Skeletal muscle tissue (tissue), 4 donors: ENCODE measurements around the gene AP5B1. TPM values are rescaled to one million over a fixed set of nuclear protein-coding genes. Genes with fewer than 3 reads are reported as not detected.

ENCODE experiments used
- H3K27ac ChIP-seq: one replicate; pipeline ENCODE4 v1.7.0; 2013; ENCODE audit warnings: mild to moderate bottlenecking, low read depth, low read length, inconsistent platforms
- H3K27me3 ChIP-seq, 3 donors: one replicate each; pipeline ENCODE4 v1.7.0; 2013; ENCODE audit warnings: low read length in 3 of 3; ENCODE audit not compliant: control insufficient read depth in 3 of 3, insufficient read depth in 3 of 3
- H3K36me3 ChIP-seq, 3 donors: one replicate each; pipeline ENCODE4 v1.7.0; 2013; ENCODE audit warnings: low read length in 3 of 3; ENCODE audit not compliant: control insufficient read depth in 3 of 3, insufficient read depth in 3 of 3
- H3K4me1 ChIP-seq, 3 donors: one replicate each; pipeline ENCODE4 v1.7.0; 2013; ENCODE audit warnings: low read length in 3 of 3, mild to moderate bottlenecking in 3 of 3; ENCODE audit not compliant: control insufficient read depth in 3 of 3, insufficient read depth in 3 of 3
- H3K4me3 ChIP-seq, 3 donors: one replicate each; pipeline ENCODE4 v1.7.0; 2013; ENCODE audit warnings: low read length in 3 of 3
- H3K9ac ChIP-seq, 3 donors: one replicate each; pipeline ENCODE4 v1.7.0; 2013; ENCODE audit warnings: low read length in 3 of 3, mild to moderate bottlenecking in 3 of 3, moderate library complexity in 2 of 3, low read depth in 1 of 3
- H3K9me3 ChIP-seq, 3 donors: one replicate each; pipeline ENCODE4 v1.7.0; 2013; ENCODE audit warnings: low read length in 3 of 3; ENCODE audit not compliant: control insufficient read depth in 3 of 3
- total RNA-seq: library from RNA; depleted of rRNA; stranded (reverse); fragments of >200 nt; gene quantifications from one replicate; pipeline ENCODE4 v1.2.3, GENCODE V29; 2014
- donor health status: Osteomylitis.

AP5B1 gene
- total RNA-seq, 1 donor from 2014 or later: 2.1 TPM

GRCh38 chr11:65791719-65792213 is 11.0 kb upstream of the AP5B1 start:
- peaks cover 0 to 7% (median 4%) of the 10 kb centered on the region in 3 donors for H3K4me1 ChIP-seq
- H3K9ac ChIP-seq: no peak overlapping the region
- no peaks in the 10 kb centered on the region for H3K9me3 ChIP-seq
- no peak overlapping the region for H3K27ac ChIP-seq
- H3K27me3 ChIP-seq: peaks cover 27 to 78% (median 68%) of the 10 kb centered on the region in 3 donors
- no peaks in the 10 kb centered on the region for H3K36me3 ChIP-seq
- H3K4me3 ChIP-seq: no peak overlapping the region

- Histone ChIP-seq H3K27ac (no peak overlapping the region), H3K27me3 (peaks cover 29 to 76% (median 67%) of the 10 kb centered on the region in 3 donors)
Measured at GRCh38 chr11:65790902-65791650, 10.3 kb upstream of the AP5B1 start.

GRCh38 chr11:65790104-65790901 is 9.5 kb upstream of the AP5B1 start:
- Histone ChIP-seq H3K9ac (no peak overlapping the region), H3K9me3 (no peaks in the 10 kb centered on the region), H3K4me1 (peaks cover 4 to 7% (median 5%) of the 10 kb centered on the region in 3 donors), H3K4me3 (no peak overlapping the region), H3K27ac (no peak overlapping the region), H3K27me3 (peaks cover 37 to 77% (median 70%) of the 10 kb centered on the region in 3 donors), H3K36me3 (no peaks in the 10 kb centered on the region)

More at GRCh38 chr11:65790902-65791650, 10.3 kb upstream of the AP5B1 start:
- no peaks in the 10 kb centered on the region for H3K9me3 ChIP-seq
- no peak overlapping the region for H3K9ac ChIP-seq
- no peaks in the 10 kb centered on the region for H3K36me3 ChIP-seq
- H3K4me1 ChIP-seq: peaks cover 4 to 7% (median 4%) of the 10 kb centered on the region in 3 donors
- no peak overlapping the region for H3K4me3 ChIP-seq

GRCh38 chr11:65789230-65790103 is 8.7 kb upstream of the AP5B1 start:
- Histone ChIP-seq H3K9me3 (no peaks in the 10 kb centered on the region), H3K4me3 (no peak overlapping the region), H3K9ac (no peak overlapping the region), H3K27me3 (peaks cover 41 to 76% (median 68%) of the 10 kb centered on the region in 3 donors), H3K36me3 (no peaks in the 10 kb centered on the region), H3K4me1 (peaks cover 4 to 7% (median 5%) of the 10 kb centered on the region in 3 donors), H3K27ac (no peak overlapping the region)

GRCh38 chr11:65788821-65789220 is 8.0 kb upstream of the AP5B1 start:
- no peak overlapping the region for H3K9ac ChIP-seq
- H3K9me3 ChIP-seq: no peaks in the 10 kb centered on the region
- H3K27me3 ChIP-seq: peaks cover 44 to 76% (median 65%) of the 10 kb centered on the region in 3 donors
- H3K36me3 ChIP-seq: no peaks in the 10 kb centered on the region
- no peak overlapping the region for H3K27ac ChIP-seq
- peaks cover 4 to 7% (median 5%) of the 10 kb centered on the region in 3 donors for H3K4me1 ChIP-seq
- H3K4me3 ChIP-seq: no peak overlapping the region

- Histone ChIP-seq H3K9ac (no peak overlapping the region), H3K27me3 (peaks cover 44 to 72% (median 56%) of the 10 kb centered on the region in 3 donors), H3K4me1 (peaks cover 4 to 7% (median 5%) of the 10 kb centered on the region in 3 donors), H3K27ac (no peak overlapping the region), H3K4me3 (no peak overlapping the region), H3K9me3 (no peaks in the 10 kb centered on the region), H3K36me3 (no peaks in the 10 kb centered on the region)
Measured at GRCh38 chr11:65787649-65788622, 7.2 kb upstream of the AP5B1 start.

- H3K4me3 ChIP-seq: peak within 1 kb of the TSS in 1 of 3 donors; percentile 6
Measured at GRCh38 chr11:65786786-65787636, 6.2 kb upstream of the AP5B1 start, which contains the start of gene OVOL1. TSS of gene OVOL1 (plus strand) at chr11:65787063. CDS start at chr11:65787374, 311 bp downstream.

More at GRCh38 chr11:65786786-65787636, 6.2 kb upstream of the AP5B1 start, which contains the start of gene OVOL1:
- no peak within 1 kb of the TSS for H3K27ac ChIP-seq
- peaks cover 44 to 67% (median 53%) of the 10 kb centered on the region in 3 donors for H3K27me3 ChIP-seq
- no peaks in the 10 kb centered on the region for H3K36me3 ChIP-seq
- H3K9me3 ChIP-seq: no peaks in the 10 kb centered on the region
- H3K9ac ChIP-seq: no peak within 1 kb of the TSS
- peaks cover 4 to 7% (median 5%) of the 10 kb centered on the region in 3 donors for H3K4me1 ChIP-seq
